Activated CD4-positive, alpha-beta T cell treated with anti-CD3 and anti-CD28 coated beads for 48 hours (primary cell): ENCODE results near the gene AGBL3.
"Not testable (repeated sequence)": the region's sequence is repeated elsewhere in the genome, so short reads cannot be mapped to it uniquely, and the experiment has no call there.

Experiments used
- DNase-seq: peaks from one replicate; pipeline ENCODE4 v3.0.0-alpha.2; 2020

AGBL3 gene

DNA sequence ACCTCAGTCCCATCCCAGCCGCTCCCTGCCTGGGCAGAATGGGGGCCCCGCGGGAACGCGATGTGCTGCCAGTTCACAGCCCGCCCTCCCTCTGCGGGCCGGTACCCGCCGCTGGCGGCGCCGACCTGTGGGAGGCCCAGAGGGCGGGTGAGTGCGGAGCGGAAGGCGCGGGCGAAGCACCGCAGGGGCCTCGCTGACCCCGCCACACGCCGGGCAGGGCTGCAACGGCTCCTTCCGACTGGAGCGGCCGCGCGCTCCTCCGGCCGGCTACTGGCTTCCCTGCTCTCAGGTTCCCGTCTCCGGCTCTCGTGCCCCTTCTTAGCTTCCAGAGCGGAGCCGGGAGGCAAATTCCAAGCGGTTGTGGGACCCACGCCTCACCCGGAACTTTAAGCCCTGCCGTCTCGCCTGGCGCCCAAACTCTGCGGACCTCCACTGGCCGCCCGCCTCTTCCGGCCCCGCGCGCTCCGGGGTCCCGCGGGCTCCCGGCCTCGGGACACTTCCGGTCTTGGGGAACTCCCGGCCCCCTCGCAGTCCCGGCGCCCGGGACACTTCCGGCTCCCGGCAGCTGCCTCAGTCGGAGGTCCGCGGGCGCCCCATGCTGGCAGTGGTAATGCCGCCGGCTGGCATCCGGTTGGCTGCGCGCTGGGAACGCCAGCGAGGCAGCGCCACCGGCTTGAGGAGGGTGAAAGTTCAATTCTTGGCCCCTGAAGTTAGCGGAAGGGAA, 184.1 kb downstream of the AGBL3 start, which contains the start of gene CYREN:
TSS of gene CYREN (minus strand) at position 434 of the 724 bp plus-strand sequence. CDS start 1,785 bp downstream, outside the sequence.
- DNase-seq, result peak; percentile 96

DNA sequence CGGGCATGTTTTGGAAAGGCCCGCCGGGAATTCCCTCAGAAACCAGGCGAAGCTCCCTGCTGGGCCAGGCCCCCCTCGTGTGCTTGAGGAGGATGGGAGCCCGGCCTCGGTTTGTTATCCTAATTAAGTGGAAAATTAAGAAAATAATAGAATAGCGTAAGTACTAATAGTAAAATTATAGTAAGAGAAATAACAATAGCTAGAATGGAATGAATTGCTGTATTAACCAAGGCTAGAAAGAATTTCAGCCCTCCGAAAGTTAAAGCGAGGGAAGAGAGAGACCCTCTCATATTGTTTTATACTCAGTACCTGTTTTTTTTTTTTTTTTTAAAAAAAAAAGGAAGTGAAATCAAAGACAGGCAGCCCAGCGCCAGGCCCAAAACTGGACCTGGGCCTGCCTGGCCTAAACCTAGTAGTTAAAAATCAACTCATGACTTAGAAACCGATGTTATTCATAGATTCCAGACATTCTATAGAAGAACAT, 184.7 kb downstream of the AGBL3 start:
- not testable (repeated sequence) for DNase-seq

DNA sequence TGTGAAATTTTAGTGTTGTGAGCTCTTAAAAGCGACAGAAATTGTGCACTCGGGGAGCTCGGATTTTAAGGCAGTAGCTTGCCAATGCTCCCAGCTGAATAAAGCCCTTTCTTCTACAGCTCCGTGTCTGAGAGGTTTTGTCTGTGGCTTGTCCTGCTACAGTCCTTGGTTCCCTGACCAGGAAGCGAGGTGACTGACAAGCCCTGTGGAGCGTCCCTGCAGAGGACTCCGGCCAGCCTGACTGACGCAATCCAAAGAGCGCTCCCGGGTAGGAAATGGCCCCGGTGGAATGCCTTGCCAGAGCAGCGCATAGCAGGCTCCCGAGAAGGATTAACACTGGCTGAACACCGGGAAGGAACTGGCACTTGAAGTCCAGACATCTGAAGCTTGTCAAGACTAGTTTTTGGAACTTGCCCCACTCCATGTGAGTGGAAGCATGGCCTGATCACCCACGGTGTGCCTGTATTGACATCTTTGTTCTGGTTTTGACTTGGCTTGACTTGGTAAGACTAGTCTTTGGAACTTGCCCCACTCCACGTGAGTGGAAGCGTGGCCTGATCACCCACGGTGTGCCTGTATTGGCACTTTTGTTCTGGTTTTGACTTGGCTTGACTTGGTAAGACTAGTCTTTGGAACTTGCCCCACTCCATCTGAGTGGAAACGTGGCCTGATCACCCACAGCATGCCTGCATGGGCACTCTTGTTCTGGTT, 185.4 kb downstream of the AGBL3 start:
- not testable (repeated sequence) for DNase-seq

DNA sequence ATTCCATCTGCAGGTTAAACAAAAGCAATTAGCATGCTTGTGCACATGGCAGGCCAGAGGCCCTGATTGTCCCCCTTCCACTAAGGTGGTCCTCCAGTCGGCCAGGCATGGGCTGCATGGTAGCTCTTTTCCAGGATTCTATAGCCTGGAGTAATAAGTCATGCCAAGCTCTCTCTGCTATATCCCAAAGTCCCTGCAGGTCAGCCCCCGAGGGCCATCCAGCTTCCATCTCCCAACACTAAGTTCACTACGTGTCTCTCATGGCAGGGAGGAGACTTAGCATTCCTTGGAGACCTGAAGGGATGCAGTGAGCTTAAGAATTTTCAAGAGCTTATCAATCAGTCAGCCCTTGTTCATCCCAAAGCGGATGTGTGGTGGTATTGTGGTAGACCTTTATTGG, 187.6 kb downstream of the AGBL3 start:
- not testable (repeated sequence) for DNase-seq

DNA sequence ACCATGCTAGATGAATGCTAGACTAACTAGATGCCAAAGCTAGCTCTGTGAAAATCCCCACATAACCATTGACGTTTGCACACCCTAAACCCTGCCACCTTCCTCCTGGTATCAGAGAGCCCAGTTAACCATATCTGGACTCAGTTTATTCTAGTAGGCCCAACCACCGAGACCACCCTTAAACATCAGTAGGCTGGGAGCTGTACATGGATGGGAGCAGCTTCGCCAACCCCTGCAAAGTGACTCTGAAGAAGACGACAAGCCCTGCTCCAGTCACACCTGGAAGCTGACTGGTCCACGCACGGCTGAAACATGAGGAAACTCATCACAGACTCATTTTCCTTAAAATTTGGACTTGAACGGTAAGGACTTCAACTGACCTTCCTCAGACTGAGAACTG, 188.6 kb downstream of the AGBL3 start:
- no peak for DNase-seq

DNA sequence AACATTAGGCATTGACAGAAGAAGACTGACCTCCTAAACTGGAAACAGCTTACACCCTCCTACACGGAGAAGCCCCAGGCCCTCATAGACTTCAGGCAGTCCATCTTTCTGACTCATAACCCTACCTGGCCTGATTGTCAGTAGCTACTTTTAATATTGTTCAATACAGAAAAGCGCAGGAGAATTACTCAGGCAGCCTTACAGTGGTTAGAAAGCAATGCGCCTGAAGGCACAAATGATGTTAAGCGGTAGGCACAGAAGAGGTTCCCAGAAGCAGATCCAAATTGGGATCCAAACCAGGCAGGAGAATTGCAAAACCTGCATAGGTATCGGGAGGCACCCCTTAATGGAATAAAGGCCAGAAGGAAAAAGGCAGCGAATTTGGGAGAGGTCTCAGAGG, 189.6 kb downstream of the AGBL3 start:
- no peak for DNase-seq

DNA sequence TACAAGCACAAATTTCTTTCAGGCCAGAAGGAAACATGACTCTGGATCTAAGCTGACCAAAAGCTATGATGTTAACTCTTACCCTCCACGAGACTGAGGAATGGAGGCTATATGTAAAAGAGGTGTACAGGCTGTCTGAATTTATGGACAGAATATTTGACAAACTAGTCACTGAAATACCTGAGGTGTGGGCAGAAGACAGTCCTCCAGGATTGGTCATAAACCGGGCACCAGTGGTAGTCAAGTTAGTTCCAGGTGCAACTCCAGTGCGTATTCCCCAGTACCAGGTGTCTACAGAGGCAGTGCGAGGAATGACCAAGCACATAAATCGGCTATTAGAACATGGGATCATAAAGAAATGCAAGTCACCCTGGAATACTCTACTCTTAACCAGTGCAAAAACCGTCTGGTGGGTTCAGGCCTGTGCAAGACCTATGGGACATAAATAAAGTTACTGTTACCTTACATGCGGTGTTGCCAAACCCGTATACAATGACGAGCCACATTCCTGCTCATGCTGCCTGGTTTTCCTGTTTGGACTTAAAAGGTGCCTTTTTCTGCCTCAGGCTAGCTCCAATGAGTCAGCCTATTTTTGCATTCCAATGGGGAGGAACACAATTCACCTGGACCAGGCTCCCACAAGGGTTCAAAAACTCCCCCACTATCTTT, 190.9 kb downstream of the AGBL3 start:
- DNase-seq, result no peak

DNA sequence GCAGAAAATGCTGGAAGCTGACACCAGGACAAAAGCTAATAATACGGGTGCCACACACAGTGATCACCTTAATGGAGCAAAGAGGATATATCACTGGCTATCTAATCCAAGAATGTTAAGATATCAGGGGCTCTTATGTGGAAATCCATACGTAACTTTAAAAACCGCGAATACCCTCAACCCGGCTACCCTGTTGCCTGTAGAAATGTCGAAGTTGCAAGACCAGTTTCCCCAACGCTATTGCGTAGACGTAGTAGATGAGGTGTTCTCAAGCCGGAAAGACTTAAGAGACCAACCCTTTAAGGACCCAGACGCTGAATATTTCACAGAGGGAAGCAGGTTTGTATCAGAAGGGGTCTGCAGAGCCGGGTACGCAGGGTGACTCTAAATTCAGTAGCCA, 192.1 kb downstream of the AGBL3 start:
- no peak for DNase-seq

DNA sequence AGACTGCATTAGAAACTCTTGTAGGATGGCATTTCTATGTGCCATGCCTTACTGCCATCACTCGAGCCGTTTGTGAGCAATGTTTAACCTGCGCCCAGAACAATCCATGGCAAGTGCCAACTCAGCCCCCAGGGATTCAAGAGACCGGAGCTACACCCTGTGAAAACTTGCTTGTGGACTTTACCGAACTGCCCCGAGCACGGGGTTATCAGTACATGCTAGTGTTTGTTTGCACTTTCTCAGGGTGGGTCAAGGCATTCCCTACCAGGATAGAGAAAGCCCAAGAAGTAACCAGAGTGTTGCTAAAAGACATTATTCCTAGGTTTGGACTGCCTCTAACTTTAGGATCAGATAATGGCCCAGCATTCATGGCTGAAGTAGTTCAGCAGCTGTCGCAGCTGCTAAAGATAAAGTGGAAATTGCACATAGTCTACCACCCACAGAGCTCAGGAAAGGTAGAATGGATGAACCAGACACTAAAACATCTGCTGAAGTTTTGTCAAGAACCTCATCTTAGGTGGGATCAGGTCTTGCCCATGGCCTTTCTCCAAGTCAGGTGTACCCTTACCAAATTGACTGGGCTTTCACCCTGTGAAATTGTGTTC, 193.1 kb downstream of the AGBL3 start:
- no peak for DNase-seq

DNA sequence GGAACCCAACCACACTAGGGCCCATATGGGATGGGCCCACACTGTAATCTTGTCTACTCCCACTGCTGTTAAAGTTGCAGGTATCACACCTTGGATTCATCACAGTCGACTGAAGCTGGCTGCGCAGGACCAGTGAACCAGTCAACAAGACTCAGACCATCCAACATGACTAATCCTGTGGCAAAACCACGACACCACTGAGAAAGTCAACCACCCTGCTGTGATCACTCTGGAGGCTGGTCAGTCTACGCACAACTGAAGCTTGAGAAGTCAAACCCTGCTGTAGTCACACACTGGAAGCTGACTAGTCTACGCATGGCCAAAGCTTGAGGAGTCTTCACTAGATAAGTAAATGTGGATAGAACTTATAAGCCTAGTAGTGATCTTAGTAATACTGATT, 193.8 kb downstream of the AGBL3 start:
- DNase-seq, result no peak

DNA sequence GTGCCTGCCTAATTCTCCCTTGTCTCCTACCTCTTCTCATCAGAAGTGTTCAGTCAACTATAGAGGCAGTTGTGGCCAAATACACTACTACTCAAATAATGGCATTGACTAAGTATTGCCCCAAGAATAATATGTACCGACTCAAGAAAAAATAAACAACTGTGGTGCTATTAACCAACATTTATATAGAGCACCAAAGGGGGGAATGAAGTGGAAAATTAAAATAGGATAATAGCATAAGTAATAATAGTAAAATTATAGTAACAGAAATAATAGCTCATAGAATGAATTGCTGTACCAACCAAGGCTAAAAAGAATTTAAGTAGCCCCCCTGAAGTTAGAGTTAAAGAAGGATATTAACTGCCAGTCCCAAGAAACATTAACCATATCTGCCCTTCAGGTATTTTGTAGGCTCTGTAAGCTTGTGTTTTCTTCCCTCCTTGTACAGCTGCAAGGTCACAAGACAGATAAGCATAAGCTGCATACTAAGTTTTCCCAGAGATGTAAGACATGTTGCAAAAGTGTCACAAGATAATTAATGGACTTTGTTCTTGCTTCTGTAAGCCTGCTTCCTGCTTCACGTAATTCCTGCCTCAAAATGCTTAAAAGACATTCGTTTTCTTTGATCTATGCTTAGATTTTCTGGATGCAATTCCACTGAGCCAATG, 195.1 kb downstream of the AGBL3 start:
- no peak for DNase-seq

DNA sequence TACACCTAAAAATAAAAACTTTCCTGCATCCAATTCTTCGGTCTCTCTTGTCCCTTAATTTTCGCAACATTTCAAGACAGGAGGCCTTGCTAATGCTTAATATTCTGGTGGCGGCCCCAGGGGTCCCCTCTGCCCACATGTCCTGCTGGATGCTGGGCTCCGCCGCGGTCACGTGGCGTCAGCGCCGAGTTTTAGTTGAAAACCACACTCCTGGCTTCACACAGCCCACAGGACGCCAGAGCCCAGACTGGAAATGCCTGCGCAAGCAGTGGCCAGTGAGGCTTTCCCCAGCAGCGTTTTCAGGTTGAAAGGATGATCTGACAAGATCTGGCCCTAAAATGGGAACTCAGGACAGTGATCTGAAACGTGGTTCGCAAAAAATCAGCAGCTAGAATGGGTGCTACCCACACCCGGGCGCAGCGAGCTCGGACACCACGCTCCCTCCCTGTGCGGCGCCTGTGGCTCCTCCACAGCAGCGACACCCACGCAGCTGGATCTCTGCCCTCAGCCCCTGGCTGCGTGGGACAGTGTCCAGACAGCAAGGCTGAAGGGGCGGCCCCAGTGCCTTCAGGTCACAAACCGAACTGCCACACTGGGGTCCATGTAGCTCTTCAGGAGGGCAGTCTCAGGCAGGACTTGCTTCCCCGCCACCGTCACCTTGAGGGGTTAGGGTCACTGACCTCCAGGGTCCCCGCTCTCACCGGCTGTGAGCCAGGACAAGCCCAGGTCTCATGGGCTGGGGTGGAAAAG, 195.8 kb downstream of the AGBL3 start:
- DNase-seq, result no peak

DNA sequence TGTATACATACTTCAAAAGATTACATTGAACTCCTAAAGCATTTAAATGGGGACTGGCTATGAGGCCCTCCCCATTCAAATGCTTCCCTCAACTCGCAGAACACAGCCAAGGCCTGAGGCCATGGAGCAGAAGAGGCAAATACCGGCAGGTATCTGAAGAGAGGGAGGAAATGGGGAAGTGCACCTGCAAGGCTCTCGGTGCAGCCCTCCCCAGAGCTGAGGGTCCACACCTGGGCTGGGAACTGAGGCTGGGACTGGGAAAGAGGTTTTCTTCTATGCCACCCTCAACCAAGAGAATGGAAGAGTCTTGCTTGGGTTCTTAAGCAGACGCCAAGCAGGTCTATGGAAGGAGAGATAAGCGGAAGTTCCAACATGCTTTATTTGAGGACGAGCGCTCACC, 197.2 kb downstream of the AGBL3 start:
- no peak for DNase-seq

DNA sequence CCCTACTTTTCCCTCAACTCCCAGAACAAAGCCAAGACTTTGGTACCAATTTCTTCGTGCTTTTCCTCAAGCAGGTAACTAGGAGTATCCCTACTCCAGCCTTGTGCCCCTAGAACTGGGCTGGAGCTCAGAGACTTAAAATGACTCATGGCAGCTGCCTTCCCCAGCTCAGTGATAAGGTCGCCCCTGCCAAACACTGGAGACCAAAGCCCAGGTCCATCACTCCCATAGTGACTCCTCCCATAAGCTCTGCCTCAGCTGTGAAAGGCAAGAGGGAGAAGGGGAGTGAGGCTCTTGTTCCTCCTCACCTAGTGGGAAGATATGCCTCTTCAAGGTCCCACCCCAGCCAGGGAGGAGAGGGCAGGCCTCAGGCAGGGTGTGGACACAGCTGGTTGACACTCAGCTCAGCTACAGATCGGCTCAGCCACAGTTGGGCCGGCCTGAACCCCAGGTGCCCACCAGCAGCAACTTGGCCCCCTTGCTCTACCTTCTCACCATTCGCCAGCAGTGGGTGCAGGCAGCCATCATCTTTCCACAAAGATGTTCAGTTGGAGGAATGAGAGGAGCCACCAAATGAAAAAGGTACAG, 198.0 kb downstream of the AGBL3 start:
- no peak for DNase-seq
